SK-N-SH (cell line): ENCODE measurements around the gene MED22.

Experiments used
- CTCF ChIP-seq: fragments of 200-600 bp; sonication (generic); IDR thresholded peaks from 2 replicates; pipeline ENCODE4 v1.6.1; 2017; ENCODE audit warnings: antibody characterized with exemption, mild to moderate bottlenecking, moderate library complexity
- GABPA ChIP-seq: IDR thresholded peaks from 2 replicates; pipeline ENCODE4 v1.4.0; 2012; ENCODE audit warnings: low read depth, mild to moderate bottlenecking
- RCOR1 ChIP-seq: fragments of 150-350 bp; IDR thresholded peaks from 2 replicates; pipeline ENCODE4 v1.6.1; 2017; ENCODE audit warnings: antibody characterized with exemption, low read length
- RXRA ChIP-seq: IDR thresholded peaks from 2 replicates; pipeline ENCODE4 v1.4.0; 2012; ENCODE audit warnings: low read depth, mild to moderate bottlenecking, borderline replicate concordance

- TF ChIP-seq CTCF (no peak), RXRA (no peak), GABPA (no peak), RCOR1 (no peak)
Measured at GRCh38 chr9:133380734-133381133, 32.8 kb upstream of the MED22 start.
